Mesodermal cell (in vitro differentiated cells): Measurements from ENCODE around the gene DTX2.
"Not testable (repeated sequence)": the region's sequence is repeated elsewhere in the genome, so short reads cannot be mapped to it uniquely, and the experiment has no call there.

Source experiments
- H3K27ac ChIP-seq: 2 replicates; pipeline ENCODE4 v1.7.0; 2013; ENCODE audit warnings: mild to moderate bottlenecking, low read depth, low read length, moderate library complexity; ENCODE audit not compliant: severe bottlenecking
- H3K36me3 ChIP-seq: 2 replicates; pipeline ENCODE4 v1.7.1; 2013; ENCODE audit warnings: mild to moderate bottlenecking, low read length, moderate library complexity; ENCODE audit not compliant: control insufficient read depth, insufficient read depth
- H3K4me1 ChIP-seq: one replicate; pipeline ENCODE4 v1.7.1; 2013; ENCODE audit warnings: mild to moderate bottlenecking, low read length; ENCODE audit not compliant: insufficient read depth, control insufficient read depth, poor library complexity, severe bottlenecking
- H3K4me3 ChIP-seq: 2 replicates; pipeline ENCODE4 v1.7.0; 2013; ENCODE audit warnings: low read length, control low read depth, mild to moderate bottlenecking; ENCODE audit not compliant: insufficient read depth, poor library complexity, severe bottlenecking; ENCODE audit errors: extremely low read depth
- H3K9me3 ChIP-seq: 2 replicates; pipeline ENCODE4 v1.7.1; 2013; ENCODE audit warnings: mild to moderate bottlenecking, low read length, moderate library complexity; ENCODE audit not compliant: control insufficient read depth
- WGBS, 2 experiments: methylation state at CpG; one replicate each; pipeline ENCODE4 v1.1.5; 2013; ENCODE audit warnings: missing lambda C conversion rate in 2 of 2; ENCODE audit not compliant: insufficient coverage in 2 of 2; 5-methylcytosine and 5-hydroxymethylcytosine counted together

DTX2 gene

GRCh38 chr7:76445577-76446008 lies 15.9 kb upstream of the DTX2 start:
- not testable (repeated sequence) for H3K4me3 ChIP-seq, H3K4me1 ChIP-seq, H3K9me3 ChIP-seq, H3K27ac ChIP-seq, H3K36me3 ChIP-seq
- WGBS, 2 experiments, result 53 to 80% methylated on average over 2 to 3 of the region's 5 CpGs

GRCh38 chr7:76457017-76457416 lies 4.5 kb upstream of the DTX2 start:
- not testable (repeated sequence) for H3K36me3 ChIP-seq, H3K9me3 ChIP-seq, H3K27ac ChIP-seq, H3K4me1 ChIP-seq, H3K4me3 ChIP-seq
- WGBS, 2 experiments, result no CpG with 5 or more reads among the region's 4 CpGs

- H3K27ac ChIP-seq, H3K36me3 ChIP-seq, H3K9me3 ChIP-seq, H3K4me1 ChIP-seq, H3K4me3 ChIP-seq: not testable (repeated sequence)
- WGBS, 2 experiments, result 29% methylated on average over 1 of the region's 4 CpGs; no CpG with 5 or more reads in 1 of the 2 experiments
Observed at GRCh38 chr7:76458504-76458903, 3.0 kb upstream of the DTX2 start.

- H3K9me3 ChIP-seq, H3K4me3 ChIP-seq, H3K36me3 ChIP-seq, H3K4me1 ChIP-seq, H3K27ac ChIP-seq: not testable (repeated sequence)
- 88% methylated on average over 10 of the region's 20 CpGs; no CpG with 5 or more reads in 1 of the 2 experiments for WGBS, 2 experiments
Observed at GRCh38 chr7:76460767-76461166, 742 bp upstream of the DTX2 start.

- H3K4me3 ChIP-seq, result not testable (repeated sequence)
Observed at GRCh38 chr7:76462271-76462882, 868 bp downstream of the DTX2 start.

GRCh38 chr7:76464959-76465358 lies 3.5 kb downstream of the DTX2 start:
- H3K27ac ChIP-seq, H3K4me1 ChIP-seq, H3K36me3 ChIP-seq, H3K9me3 ChIP-seq, H3K4me3 ChIP-seq: not testable (repeated sequence)
- 67 to 100% methylated on average over 1 of the region's 5 CpGs for WGBS, 2 experiments

More at GRCh38 chr7:76462271-76462882, 868 bp downstream of the DTX2 start:
- not testable (repeated sequence) for H3K4me1 ChIP-seq, H3K27ac ChIP-seq, H3K36me3 ChIP-seq, H3K9me3 ChIP-seq
- WGBS, 2 experiments, result no CpG with 5 or more reads among the region's 17 CpGs

GRCh38 chr7:76465950-76466349 lies 4.4 kb downstream of the DTX2 start:
- not testable (repeated sequence) for H3K27ac ChIP-seq, H3K36me3 ChIP-seq, H3K9me3 ChIP-seq, H3K4me3 ChIP-seq, H3K4me1 ChIP-seq
- WGBS, 2 experiments, result no CpG with 5 or more reads among the region's 8 CpGs

- not testable (repeated sequence) for H3K4me3 ChIP-seq, H3K9me3 ChIP-seq, H3K36me3 ChIP-seq, H3K27ac ChIP-seq, H3K4me1 ChIP-seq
- WGBS, 2 experiments, result 93 to 94% methylated on average over 4 to 9 of the region's 14 CpGs
Observed at GRCh38 chr7:76467743-76468404, 6.4 kb downstream of the DTX2 start.

GRCh38 chr7:76471556-76472221 lies 10.2 kb downstream of the DTX2 start:
- not testable (repeated sequence) for H3K27ac ChIP-seq, H3K4me3 ChIP-seq, H3K9me3 ChIP-seq, H3K4me1 ChIP-seq
- WGBS, 2 experiments, result 85 to 90% methylated on average over 5 to 7 of the region's 10 CpGs
- H3K36me3 ChIP-seq, result peaks cover 11% of the 10 kb centered on the region

GRCh38 chr7:76473097-76473496 lies 11.6 kb downstream of the DTX2 start:
- H3K36me3 ChIP-seq, H3K4me3 ChIP-seq, H3K4me1 ChIP-seq, H3K27ac ChIP-seq, H3K9me3 ChIP-seq: not testable (repeated sequence)
- WGBS, 2 experiments, result no CpG with 5 or more reads among the region's 6 CpGs

- not testable (repeated sequence) for H3K36me3 ChIP-seq, H3K27ac ChIP-seq, H3K4me1 ChIP-seq, H3K9me3 ChIP-seq, H3K4me3 ChIP-seq
- WGBS, 2 experiments, result no CpG with 5 or more reads among the region's 11 CpGs
Observed at GRCh38 chr7:76476280-76476679, 14.8 kb downstream of the DTX2 start.
